MG63 (cell line): Measurements from ENCODE around the gene TOMM22. TPM values are rescaled to one million over a fixed set of nuclear protein-coding genes. Genes with fewer than 3 reads are reported as not detected.
A peak's percentile ranks its signal among the peaks of the same experiment; 100 is the strongest.

Experiments
- DNase-seq: peaks from one replicate; pipeline ENCODE4 v3.0.0-alpha.2; 2020
- H3K27me3 ChIP-seq: fragments of 250-450 bp; sonication (Bioruptor Pico); 2 replicates; pipeline ENCODE4 v1.5.1; 2020; ENCODE audit warnings: mild to moderate bottlenecking, moderate library complexity
- H3K36me3 ChIP-seq: fragments of 250-450 bp; sonication (Bioruptor Pico); 2 replicates; pipeline ENCODE4 v1.5.1; 2020; ENCODE audit warnings: mild to moderate bottlenecking, moderate library complexity
- H3K4me3 ChIP-seq: fragments of 250-450 bp; sonication (Bioruptor Pico); 2 replicates; pipeline ENCODE4 v1.5.1; 2020; ENCODE audit warnings: mild to moderate bottlenecking, moderate library complexity
- H3K9me3 ChIP-seq: fragments of 250-450 bp; sonication (Bioruptor Pico); 2 replicates; pipeline ENCODE4 v1.5.1; 2020; ENCODE audit warnings: mild to moderate bottlenecking, moderate library complexity
- total RNA-seq: library from RNA; depleted of rRNA; stranded (reverse); fragments of >200 nt; shearing (Covaris generic); gene quantifications from 2 replicates; pipeline ENCODE4 v1.2.3, GENCODE V29; 2014; ENCODE audit warnings: low replicate concordance

The TOMM22 gene
- total RNA-seq, 1 experiment from 2014 or later, result 110 TPM

GRCh38 chr22:38706101-38706900 is 24.5 kb downstream of the TOMM22 start:
- Histone ChIP-seq H3K36me3 (peaks cover 23% of the 10 kb centered on the region), H3K4me3 (peak overlapping the region; percentile 96), H3K9me3 (no peaks in the 10 kb centered on the region; the same call in 1 of the 2 replicates), H3K27me3 (no peaks in the 10 kb centered on the region)
- DNase-seq, result peak; percentile 36

GRCh38 chr22:38706901-38707195 is 25.1 kb downstream of the TOMM22 start:
- H3K4me3 ChIP-seq, result peak overlapping the region; percentile 96
- no peaks in the 10 kb centered on the region; the same call in 1 of the 2 replicates for H3K9me3 ChIP-seq
- DNase-seq, result no peak
- H3K27me3 ChIP-seq, result no peaks in the 10 kb centered on the region
- peaks cover 23% of the 10 kb centered on the region for H3K36me3 ChIP-seq

- no peaks in the 10 kb centered on the region; the same call in 1 of the 2 replicates for H3K9me3 ChIP-seq
- no peaks in the 10 kb centered on the region for H3K27me3 ChIP-seq
- H3K4me3 ChIP-seq, result peak overlapping the region; percentile 96
- H3K36me3 ChIP-seq, result peaks cover 23% of the 10 kb centered on the region
- DNase-seq, result no peak
Observed at GRCh38 chr22:38707346-38707745, 25.6 kb downstream of the TOMM22 start.

GRCh38 chr22:38707984-38708383 is 26.2 kb downstream of the TOMM22 start:
- Histone ChIP-seq H3K36me3 (peaks cover 26% of the 10 kb centered on the region), H3K4me3 (no peak overlapping the region), H3K9me3 (no peaks in the 10 kb centered on the region; the same call in 1 of the 2 replicates), H3K27me3 (no peaks in the 10 kb centered on the region)
- DNase-seq, result no peak

- Histone ChIP-seq H3K4me3 (no peak overlapping the region), H3K27me3 (no peaks in the 10 kb centered on the region), H3K36me3 (peaks cover 26% of the 10 kb centered on the region), H3K9me3 (no peaks in the 10 kb centered on the region; the same call in 1 of the 2 replicates)
- DNase-seq, result no peak
Observed at GRCh38 chr22:38709306-38709705, 27.5 kb downstream of the TOMM22 start.

GRCh38 chr22:38710351-38710750 is 28.6 kb downstream of the TOMM22 start:
- Histone ChIP-seq H3K9me3 (no peaks in the 10 kb centered on the region; the same call in 1 of the 2 replicates), H3K27me3 (no peaks in the 10 kb centered on the region), H3K36me3 (peaks cover 26% of the 10 kb centered on the region), H3K4me3 (no peak overlapping the region)
- DNase-seq, result no peak

GRCh38 chr22:38710866-38711265 is 29.1 kb downstream of the TOMM22 start:
- H3K9me3 ChIP-seq, result no peaks in the 10 kb centered on the region; the same call in 1 of the 2 replicates
- H3K36me3 ChIP-seq, result peaks cover 26% of the 10 kb centered on the region
- DNase-seq, result no peak
- no peaks in the 10 kb centered on the region for H3K27me3 ChIP-seq
- no peak overlapping the region for H3K4me3 ChIP-seq

- no peaks in the 10 kb centered on the region for H3K27me3 ChIP-seq
- no peak overlapping the region for H3K4me3 ChIP-seq
- H3K36me3 ChIP-seq, result peaks cover 32% of the 10 kb centered on the region
- no peak for DNase-seq
- no peaks in the 10 kb centered on the region for H3K9me3 ChIP-seq
Observed at GRCh38 chr22:38712486-38713207, 30.9 kb downstream of the TOMM22 start.

GRCh38 chr22:38713921-38714320 is 32.2 kb downstream of the TOMM22 start:
- Histone ChIP-seq H3K9me3 (no peaks in the 10 kb centered on the region), H3K36me3 (peaks cover 24% of the 10 kb centered on the region), H3K4me3 (no peak overlapping the region), H3K27me3 (no peaks in the 10 kb centered on the region)
- DNase-seq, result no peak

- Histone ChIP-seq H3K27me3 (no peaks in the 10 kb centered on the region), H3K36me3 (peaks cover 20% of the 10 kb centered on the region), H3K4me3 (no peak overlapping the region), H3K9me3 (no peaks in the 10 kb centered on the region)
- DNase-seq, result no peak
Observed at GRCh38 chr22:38715176-38715764, 33.5 kb downstream of the TOMM22 start.

- Histone ChIP-seq H3K4me3 (no peak overlapping the region), H3K36me3 (peaks cover 23% of the 10 kb centered on the region)
- DNase-seq, result no peak
Observed at GRCh38 chr22:38715852-38716251, 34.1 kb downstream of the TOMM22 start.

GRCh38 chr22:38716271-38716670 is 34.5 kb downstream of the TOMM22 start:
- no peak for DNase-seq
- H3K9me3 ChIP-seq, result no peaks in the 10 kb centered on the region
- no peaks in the 10 kb centered on the region for H3K27me3 ChIP-seq
- H3K4me3 ChIP-seq, result no peak overlapping the region
- peaks cover 22% of the 10 kb centered on the region for H3K36me3 ChIP-seq

More at GRCh38 chr22:38715852-38716251, 34.1 kb downstream of the TOMM22 start:
- Histone ChIP-seq H3K9me3 (no peaks in the 10 kb centered on the region), H3K27me3 (no peaks in the 10 kb centered on the region)

GRCh38 chr22:38716826-38717225 is 35.1 kb downstream of the TOMM22 start:
- no peak for DNase-seq
- no peak overlapping the region for H3K4me3 ChIP-seq
- no peaks in the 10 kb centered on the region for H3K9me3 ChIP-seq
- H3K27me3 ChIP-seq, result no peaks in the 10 kb centered on the region
- H3K36me3 ChIP-seq, result peaks cover 25% of the 10 kb centered on the region

GRCh38 chr22:38717244-38717643 is 35.5 kb downstream of the TOMM22 start:
- Histone ChIP-seq H3K36me3 (peaks cover 25% of the 10 kb centered on the region), H3K27me3 (no peaks in the 10 kb centered on the region), H3K9me3 (no peaks in the 10 kb centered on the region), H3K4me3 (no peak overlapping the region)
- no peak for DNase-seq

GRCh38 chr22:38718414-38718813 is 36.7 kb downstream of the TOMM22 start:
- H3K4me3 ChIP-seq, result no peak overlapping the region
- H3K36me3 ChIP-seq, result peaks cover 30% of the 10 kb centered on the region

GRCh38 chr22:38719196-38719595 is 37.4 kb downstream of the TOMM22 start:
- Histone ChIP-seq H3K4me3 (no peak overlapping the region), H3K36me3 (peaks cover 35% of the 10 kb centered on the region), H3K9me3 (no peaks in the 10 kb centered on the region), H3K27me3 (no peaks in the 10 kb centered on the region)
- no peak for DNase-seq

More at GRCh38 chr22:38718414-38718813, 36.7 kb downstream of the TOMM22 start:
- DNase-seq, result peak; percentile 91
- Histone ChIP-seq H3K27me3 (no peaks in the 10 kb centered on the region), H3K9me3 (no peaks in the 10 kb centered on the region)

- Histone ChIP-seq H3K36me3 (peaks cover 47% of the 10 kb centered on the region), H3K4me3 (no peak overlapping the region), H3K27me3 (no peaks in the 10 kb centered on the region), H3K9me3 (no peaks in the 10 kb centered on the region)
- no peak for DNase-seq
Observed at GRCh38 chr22:38720350-38720749, 38.6 kb downstream of the TOMM22 start.
